GM12878 (cell line): ENCODE data around the gene MRPL28. TPM values are rescaled to one million over a fixed set of nuclear protein-coding genes. Genes with fewer than 3 reads are reported as not detected.
A peak's percentile ranks its signal among the peaks of the same experiment; 100 is the strongest.

Source experiments
- ATAC-seq: fragments of 200-7000 bp; cut with Tn5 transposase; 3 replicates; pipeline ENCODE4 v1.9.1; 2020; ENCODE audit warnings: mild to moderate bottlenecking, moderate library complexity
- BruUV-seq: library from RNA; stranded (reverse); fragments of 400-500 nt; replicated peaks from 2 replicates; lab custom pipeline; 2021; lab: Mats Ljungman, UMichigan
- CTCF ChIA-PET: fragments of 300-600 bp; sonication (Branson Sonifier 250); formaldehyde crosslinking; extraction: SDS; loops from one replicate; lab custom pipeline; 2021; ENCODE audit warnings: inconsistent platforms; lab: Yijun Ruan, JAX
- POLR2A ChIA-PET: fragments of 350-600 bp; formaldehyde crosslinking; extraction: SDS; loops from one replicate; lab custom pipeline; 2021; ENCODE audit warnings: inconsistent platforms; lab: Charles Lee
- RAD21 ChIA-PET: fragments of 300-600 bp; sonication (Branson Sonifier 250); formaldehyde crosslinking; loops from one replicate; lab custom pipeline; 2023; ENCODE audit warnings: antibody characterized with exemption; ENCODE audit not compliant: unreplicated experiment; lab: Charles Lee
- SMC1A ChIA-PET: fragments of 300-600 bp; sonication (Branson Sonifier 250); formaldehyde crosslinking; loops from one replicate; lab custom pipeline; 2023; ENCODE audit not compliant: unreplicated experiment, uncharacterized antibody; lab: Charles Lee
- DNase-seq: peaks from one replicate; pipeline ENCODE4 v3.0.0-alpha.2; 2011; ENCODE audit warnings: low read depth, low spot score
- FAIRE-seq: peaks from 3 replicates; lab custom pipeline; 2011; peaks lifted over from hg19 to GRCh38; lab: Jason Lieb, UNC
- H2AFZ ChIP-seq: 2 replicates; pipeline ENCODE4 v1.6.0; 2011; ENCODE audit warnings: low read depth, low read length, control low read depth; ENCODE audit not compliant: control insufficient read depth
- H3K27ac ChIP-seq: 2 replicates; pipeline ENCODE4 v1.5.1; 2011; ENCODE audit warnings: control low read depth; ENCODE audit not compliant: control insufficient read depth, insufficient read depth
- H3K27me3 ChIP-seq, 2 experiments: replicated peaks in 1 of 2; 2 replicates each; pipeline versions ENCODE4 v1.6.0 to v1.6.1; 2011; ENCODE audit warnings: low read length in 1 of 2; ENCODE audit not compliant: control insufficient read depth in 2 of 2, insufficient read depth in 2 of 2
- H3K36me3 ChIP-seq, 2 experiments: 2 replicates each; pipeline ENCODE4 v1.5.1; 2011; ENCODE audit warnings: low read length in 1 of 2; ENCODE audit not compliant: control insufficient read depth in 2 of 2, insufficient read depth in 2 of 2
- H3K4me1 ChIP-seq: 2 replicates; pipeline ENCODE4 v1.6.1; 2011; ENCODE audit warnings: mild to moderate bottlenecking, low read length, moderate library complexity, mixed read lengths; ENCODE audit not compliant: control insufficient read depth, insufficient read depth
- H3K4me2 ChIP-seq: 2 replicates; pipeline ENCODE4 v1.6.0; 2011; ENCODE audit warnings: control low read depth; ENCODE audit not compliant: control insufficient read depth, insufficient read depth
- H3K4me3 ChIP-seq: fragments of 200-600 bp; sonication (generic); 2 replicates; pipeline ENCODE4 v1.5.1; 2016
- H3K79me2 ChIP-seq: 2 replicates; pipeline ENCODE4 v1.6.0; 2011; ENCODE audit warnings: low read length; ENCODE audit not compliant: control insufficient read depth, insufficient read depth
- H3K9ac ChIP-seq: 2 replicates; pipeline ENCODE4 v1.8.0; 2011; ENCODE audit warnings: low read length, control low read depth, mixed read lengths; ENCODE audit not compliant: control insufficient read depth, insufficient read depth
- H3K9me3 ChIP-seq: replicated peaks from 3 replicates; pipeline ENCODE4 v1.5.1; 2011; ENCODE audit warnings: mild to moderate bottlenecking, low read length; ENCODE audit not compliant: control insufficient read depth, insufficient read depth
- H4K20me1 ChIP-seq: 2 replicates; pipeline ENCODE4 v1.6.0; 2011; ENCODE audit not compliant: control insufficient read depth, insufficient read depth
- BHLHE40 ChIP-seq, 2 experiments: fragments of 450-650 bp in 1 of 2; IDR thresholded peaks; 2 replicates each; pipeline ENCODE4 v1.6.1; 2011 to 2017; ENCODE audit warnings: low read depth in 2 of 2, borderline replicate concordance in 1 of 2, improper control_type of control experiment in 1 of 2, low read length in 1 of 2, mild to moderate bottlenecking in 1 of 2
- MEF2B ChIP-seq: fragments of 450-650 bp; IDR thresholded peaks from 2 replicates; pipeline ENCODE4 v1.6.1; 2018; ENCODE audit warnings: mild to moderate bottlenecking, moderate library complexity; ENCODE audit not compliant: partially characterized antibody, poor library complexity, severe bottlenecking
- MXI1 ChIP-seq: fragments of 150-350 bp; IDR thresholded peaks from 2 replicates; pipeline ENCODE4 v1.6.1; 2011; ENCODE audit warnings: low read depth, mild to moderate bottlenecking, inconsistent platforms, low read length, improper control_type of control experiment
- POLR2A ChIP-seq: IDR thresholded peaks from 2 replicates; pipeline ENCODE4 v1.6.1; 2011; ENCODE audit warnings: low read depth, mild to moderate bottlenecking, low read length
- RAD51 ChIP-seq: fragments of 450-650 bp; IDR thresholded peaks from 2 replicates; pipeline ENCODE4 v1.6.1; 2016; ENCODE audit warnings: moderate library complexity, mild to moderate bottlenecking, inconsistent platforms
- SUPT20H ChIP-seq: IDR thresholded peaks from 2 replicates; pipeline ENCODE4 v1.6.1; 2011; ENCODE audit warnings: low read depth, mild to moderate bottlenecking, low read length, moderate library complexity, borderline replicate concordance; ENCODE audit not compliant: control insufficient read depth
- TCF3 ChIP-seq: IDR thresholded peaks from 2 replicates; pipeline ENCODE4 v1.6.1; 2012; ENCODE audit warnings: low read depth, mild to moderate bottlenecking, low read length, borderline replicate concordance; ENCODE audit not compliant: insufficient read depth
- YBX1 ChIP-seq: fragments of 450-650 bp; IDR thresholded peaks from 2 replicates; pipeline ENCODE4 v1.6.1; 2016; ENCODE audit warnings: antibody characterized with exemption
- ZNF207 ChIP-seq: fragments of 450-650 bp; IDR thresholded peaks from 2 replicates; pipeline ENCODE4 v1.6.1; 2014; ENCODE audit warnings: antibody characterized with exemption, mild to moderate bottlenecking, borderline replicate concordance
- WGBS: methylation state at CpG from one replicate; pipeline ENCODE4 v1.1.6; 2016; ENCODE audit warnings: low lambda C conversion rate; ENCODE audit not compliant: insufficient replicate concordance, insufficient coverage; ENCODE audit errors: missing lambda C conversion rate; 5-methylcytosine and 5-hydroxymethylcytosine counted together
- in situ Hi-C: fragments of 300-500 bp; cut with MboI; formaldehyde crosslinking; loops from 9 replicates; pipeline ENCODE4 v1.14.3; 2018; ENCODE audit warnings: mixed read lengths
- intact Hi-C: fragments of 100-400 bp; cut with micrococcal nuclease; formaldehyde crosslinking; loops from one replicate; pipeline ENCODE4 v1.14.2; 2022; ENCODE audit not compliant: unreplicated experiment
- polyA plus RNA-seq, 11 experiments: library from polyadenylated mRNA; depleted of rRNA in 4 of 11; unstranded in 6 of 11; stranded (reverse) in 5 of 11; fragments of >200 nt; fragmentation: Nextera tagmentation in 4 of 11; fragmentation: Illumina TruSeq in 1 of 11; extraction: Ambion mirVana in 4 of 11; extraction: Trizol in 1 of 11; gene quantifications; 1 replicate in 1 of 11; 2 replicates in 10 of 11; pipeline versions ENCODE4 v1.2.1 to v1.2.3, GENCODE V29; 2011 to 2016; ENCODE audit warnings: inconsistent platforms in 2 of 11, missing spikeins in 2 of 11, low read depth in 1 of 11
- total RNA-seq, 4 experiments: library from RNA; depleted of rRNA in 3 of 4; stranded (reverse); fragments of >200 nt in 3 of 4; fragmentation: Illumina TruSeq in 1 of 4; extraction: Trizol in 1 of 4; gene quantifications; 2 replicates each; pipeline versions ENCODE4 v1.2.1 to v1.2.3, GENCODE V29; 2013 to 2021

MRPL28 gene
- total and polyA plus RNA-seq, 10 of the 15 experiments (the other 5 are each of a cell fraction or from before 2014, with no cell fraction given): 1.6 to 185 (median 110) TPM

GRCh38 chr16:364595-365491, 5.5 kb downstream of the MRPL28 start:
- TF ChIP-seq RAD51 (no peak), TCF3 (no peak), BHLHE40 (IDR thresholded peaks at IDR 0.05; ENCODE audit: borderline replicate concordance in 1 of 2, low read depth in 2 of 2, low read length in 1 of 2) (peak in 1 of 2 experiments; percentile 37; a peak in 1 of 4 replicates), YBX1 (no peak), SUPT20H (no peak), MXI1 (no peak), ZNF207 (no peak), MEF2B (no peak), POLR2A (0 out of 2 replicates have a peak, but pooled peaks have one; percentile 15)
- no TSS peak for BruUV-seq
- no peaks in the 10 kb centered on the region for H4K20me1 ChIP-seq
- in situ Hi-C loops (loop anchor here (5.0 kb wide), 1 partner anchor 258 kb away; no protein-coding TSS in a partner anchor), intact Hi-C loops (no loop called here)
- peaks cover 2% of the 10 kb centered on the region for H3K79me2 ChIP-seq
- CTCF ChIA-PET: interaction anchor here (0.7 to 2.5 kb wide), 3 partner anchors 258 to 299 kb away, joined by 3 to 5 read pairs (median 3); no protein-coding TSS in a partner anchor
- POLR2A ChIA-PET: interaction anchor here (0.6 kb wide), 1 partner anchor 131 kb away, joined by 5 read pairs; no protein-coding TSS in a partner anchor
- peaks cover 3% of the 10 kb centered on the region; the same call in 1 of the 2 replicates for H3K4me1 ChIP-seq
- no peak overlapping the region for H2AFZ ChIP-seq
- SMC1A ChIA-PET: no interaction called here
- no peak overlapping the region for H3K9ac ChIP-seq
- 70% methylated on average over 19 of the region's 19 CpGs for WGBS
- RAD21 ChIA-PET: no interaction called here
- ATAC-seq (no peak), DNase-seq (no peak), FAIRE-seq (no peak)
- H3K4me2 ChIP-seq: no peak overlapping the region
- H3K36me3 ChIP-seq: peaks cover 5 to 14% of the 10 kb centered on the region in 2 experiments; a peak in 3 of 4 replicates
- H3K27me3 ChIP-seq: no peaks in the 10 kb centered on the region
- H3K4me3 ChIP-seq: no peak overlapping the region
- no peak overlapping the region for H3K27ac ChIP-seq
- H3K9me3 ChIP-seq: no peaks in the 10 kb centered on the region
